Stimulated activated CD8-positive, alpha-beta memory T cell treated with anti-CD3 and anti-CD28 coated beads, Interleukin-15, amount 100 ng/mL, for 48 hours (primary cell): Measurements from ENCODE around the gene CHDH.

ENCODE experiments used
- DNase-seq, 2 donors: peaks; one replicate each; pipeline ENCODE4 v3.0.0-alpha.2; 2020; ENCODE audit warnings: low read depth in 2 of 2

Gene CHDH

DNA sequence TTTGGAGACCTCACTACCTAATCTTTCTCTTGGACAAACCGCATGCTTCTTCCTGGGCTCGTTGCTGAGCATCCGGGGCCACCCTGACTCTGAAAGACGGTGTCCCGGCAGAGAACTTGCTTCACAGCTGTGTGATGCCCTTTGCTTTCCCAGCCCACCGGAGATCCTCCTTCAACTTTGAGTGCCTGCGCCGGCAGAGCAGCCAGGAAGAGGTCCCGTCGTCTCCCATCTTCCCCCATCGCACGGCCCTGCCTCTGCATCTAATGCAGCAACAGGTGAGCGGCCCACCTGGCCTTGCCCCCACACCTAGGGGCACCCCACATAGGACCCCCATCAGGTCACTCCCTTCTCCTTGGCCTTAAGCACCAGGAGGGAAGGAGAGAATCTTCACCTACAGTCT, 37.7 kb downstream of the CHDH start:
- DNase-seq, result no peak

GRCh38 chr3:53807117-53807810, 39.0 kb downstream of the CHDH start:
- no peak for DNase-seq

DNA sequence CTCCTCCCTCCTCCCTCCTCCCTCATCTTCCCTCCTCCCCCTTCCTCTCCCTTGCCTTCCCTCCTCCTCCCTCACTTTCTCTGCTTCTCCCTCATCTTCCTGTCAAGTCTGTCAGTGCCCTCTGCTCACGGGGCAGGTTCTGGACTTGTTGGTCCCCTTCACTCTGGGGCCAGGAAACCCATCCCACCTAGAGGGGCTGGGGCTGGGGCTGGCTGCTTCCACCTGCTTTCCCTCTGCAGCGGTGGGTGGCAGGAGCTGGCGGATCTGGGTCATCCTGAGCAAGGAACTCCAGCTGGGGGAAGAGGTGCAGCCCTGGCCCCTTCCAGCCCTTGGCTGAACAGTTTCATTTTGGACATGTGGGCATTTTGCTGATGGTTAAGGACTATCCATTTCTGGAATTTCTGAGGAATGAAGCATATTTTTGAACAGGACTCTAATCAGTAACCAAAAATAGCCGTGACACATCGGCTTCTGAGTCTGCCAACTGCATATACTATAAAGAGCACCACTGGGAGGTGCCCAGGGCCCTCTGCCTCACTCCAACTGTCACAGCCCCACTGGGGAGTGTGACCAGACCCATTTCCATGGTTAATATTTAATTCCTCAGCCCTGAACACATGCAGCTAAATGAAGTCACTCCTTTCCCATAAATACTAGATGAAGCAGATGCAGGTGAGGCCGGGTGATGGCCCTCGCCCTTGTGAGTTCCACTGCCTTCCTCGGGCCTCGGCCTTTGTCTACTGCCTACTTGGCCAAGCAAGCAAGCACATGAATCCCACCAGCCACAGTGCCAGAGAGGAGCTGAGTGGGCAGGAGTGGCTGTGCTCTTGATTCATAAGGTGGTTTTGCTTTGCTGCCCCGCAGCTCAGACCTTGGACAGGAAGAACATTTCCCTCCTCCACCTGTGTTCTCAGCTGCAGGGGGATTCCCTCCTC, 39.8 kb downstream of the CHDH start:
- DNase-seq, result no peak

GRCh38 chr3:53805463-53806159, 40.6 kb downstream of the CHDH start:
- no peak for DNase-seq

DNA sequence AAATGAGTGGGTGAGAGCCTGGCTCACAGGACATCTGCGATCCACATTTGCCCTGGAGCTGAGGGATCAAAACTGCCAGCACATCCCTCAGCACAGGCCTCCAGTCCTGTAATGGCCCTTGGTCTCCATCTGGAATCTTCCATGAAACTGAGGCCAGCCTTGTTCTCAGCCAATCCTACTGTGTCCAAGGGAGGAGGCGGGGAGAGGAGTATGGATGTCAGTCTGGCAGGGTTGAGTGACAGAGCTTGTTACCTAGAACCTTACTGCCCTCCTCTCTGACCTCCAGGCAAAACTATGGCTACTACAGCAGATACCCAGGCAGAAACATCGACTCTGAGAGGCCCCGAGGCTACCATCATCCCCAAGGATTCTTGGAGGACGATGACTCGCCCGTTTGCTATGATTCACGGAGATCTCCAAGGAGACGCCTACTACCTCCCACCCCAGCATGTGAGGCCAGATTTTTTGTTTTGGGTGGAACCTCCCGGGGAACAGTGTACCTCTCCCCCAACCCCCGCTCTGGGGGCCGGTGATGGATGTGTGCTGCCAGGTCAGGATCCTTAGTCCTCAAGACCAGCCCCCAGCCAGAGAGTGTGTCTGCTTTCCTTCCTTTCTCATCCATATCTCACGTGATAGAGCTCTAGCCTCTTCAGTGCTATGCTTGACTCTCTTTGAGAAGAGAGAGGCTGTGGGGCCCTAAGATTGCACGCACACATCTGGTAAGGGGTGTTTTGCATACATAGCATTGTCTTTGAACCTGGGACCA, 41.3 kb downstream of the CHDH start:
- no peak for DNase-seq

GRCh38 chr3:53803816-53804695, 42.2 kb downstream of the CHDH start:
- DNase-seq, result no peak

- no peak for DNase-seq
Measured at GRCh38 chr3:53803124-53803815, 42.9 kb downstream of the CHDH start.

- no peak for DNase-seq
Measured at GRCh38 chr3:53802256-53802880, 43.9 kb downstream of the CHDH start.

- no peak for DNase-seq
Measured at GRCh38 chr3:53801319-53801718, 44.9 kb downstream of the CHDH start.

- DNase-seq, result no peak
Measured at GRCh38 chr3:53800041-53800906, 45.9 kb downstream of the CHDH start.

- DNase-seq, result no peak
Measured at GRCh38 chr3:53799338-53799865, 46.8 kb downstream of the CHDH start.

GRCh38 chr3:53798144-53798543, 48.1 kb downstream of the CHDH start:
- DNase-seq, result no peak

- no peak for DNase-seq
Measured at GRCh38 chr3:53795789-53796560, 50.2 kb downstream of the CHDH start.

DNA sequence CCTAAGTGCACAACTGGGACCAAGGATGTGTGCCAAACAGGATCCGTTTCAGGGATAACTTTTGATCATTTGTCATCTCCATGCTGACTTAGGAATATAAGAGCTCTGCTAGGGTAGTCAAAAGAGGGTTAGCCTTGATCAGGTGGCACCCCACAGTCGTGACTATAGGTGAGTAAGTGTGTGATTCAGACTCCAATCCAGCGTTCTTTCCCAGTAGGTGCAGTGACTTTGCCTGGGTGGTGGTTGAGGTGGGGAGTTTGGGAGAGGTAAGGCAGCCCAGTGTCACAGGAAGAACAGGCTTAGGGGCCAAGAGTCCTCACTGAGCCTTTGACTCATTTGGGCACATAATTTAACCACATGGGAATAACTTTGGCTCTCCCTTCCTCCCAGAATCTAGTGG, 51.0 kb downstream of the CHDH start:
- DNase-seq, result no peak

DNA sequence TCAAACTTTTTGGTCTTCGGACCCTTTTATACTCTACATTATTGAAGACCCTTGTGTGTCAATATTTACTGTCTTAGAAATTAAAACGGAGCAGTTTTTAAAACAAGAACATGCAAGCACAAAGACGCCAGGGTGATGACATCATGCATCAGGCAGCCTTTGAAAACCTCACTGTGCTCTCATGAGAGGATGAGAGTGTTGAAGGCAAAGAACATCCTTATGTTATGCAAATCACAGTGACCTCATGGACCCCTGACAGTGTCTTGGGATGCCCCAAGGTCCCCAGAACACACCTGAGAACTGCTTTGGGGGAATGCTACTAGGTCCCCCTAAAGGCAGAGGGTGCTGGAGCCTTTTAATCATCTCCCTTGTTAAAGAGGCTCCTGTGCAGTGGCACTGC, 51.6 kb downstream of the CHDH start:
- DNase-seq, result no peak

DNA sequence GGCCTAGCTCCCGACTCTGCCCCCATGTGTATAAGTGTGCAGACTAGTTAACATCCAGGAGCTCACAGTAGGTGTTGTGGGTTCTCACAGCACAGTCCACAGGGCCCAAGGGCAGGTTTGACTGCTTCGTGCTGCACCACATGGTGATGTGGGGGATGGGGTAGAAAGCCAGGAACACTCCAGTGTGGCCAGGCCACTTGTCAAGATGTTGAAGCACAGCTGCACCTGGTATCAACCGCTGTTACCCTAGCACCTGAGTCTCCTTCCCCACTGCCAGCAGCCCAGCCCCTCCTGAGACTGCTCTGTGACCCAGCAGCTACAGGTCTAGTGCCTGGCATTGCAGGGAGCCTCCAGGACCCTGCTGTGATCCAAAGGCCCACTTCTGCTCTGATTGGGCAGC, 53.4 kb downstream of the CHDH start:
- no peak for DNase-seq

- no peak for DNase-seq
Measured at GRCh38 chr3:53791317-53791716, 54.9 kb downstream of the CHDH start.

- DNase-seq, result no peak
Measured at GRCh38 chr3:53790470-53790869, 55.7 kb downstream of the CHDH start.
